HCT116 (cell line): ENCODE measurements around the gene UBXN2A. TPM values are rescaled to one million over a fixed set of nuclear protein-coding genes. Genes with fewer than 3 reads are reported as not detected.

Source experiments
- ATAC-seq: fragments of 200-7000 bp; cut with Tn5 transposase; 2 replicates; pipeline ENCODE4 v1.9.1; 2020; ENCODE audit warnings: mild to moderate bottlenecking, moderate library complexity
- BruUV-seq: library from RNA; stranded (reverse); fragments of 400-500 nt; replicated peaks from 2 replicates; lab custom pipeline; 2021; lab: Mats Ljungman, UMichigan
- CTCF ChIA-PET: fragments of 300-600 bp; sonication (Branson Sonifier 250); formaldehyde crosslinking; loops from one replicate; lab custom pipeline; 2021; ENCODE audit warnings: antibody characterized with exemption; lab: Charles Lee
- POLR2A ChIA-PET: fragments of 300-600, 350-600 bp; sonication (Branson Sonifier 250); formaldehyde crosslinking; loops from one replicate; lab custom pipeline; 2021; ENCODE audit warnings: antibody characterized with exemption; lab: Charles Lee
- RAD21 ChIA-PET, 2 experiments: fragments of 300-600 bp; sonication (Branson Sonifier 250); formaldehyde crosslinking; loops; one replicate each; lab custom pipeline; 2023; ENCODE audit warnings: low total read pairs in 2 of 2; ENCODE audit not compliant: uncharacterized antibody in 2 of 2, unreplicated experiment in 2 of 2, low non-redundant PET in 1 of 2; lab: Charles Lee
- DNase-seq: peaks from one replicate; pipeline ENCODE4 v3.0.0-alpha.2; 2010; ENCODE audit warnings: low read depth, low spot score
- H2AFZ ChIP-seq: fragments of 200-600 bp; shearing (Covaris generic), sonication (generic); 2 replicates; pipeline ENCODE4 v1.6.1; 2017; ENCODE audit warnings: low read depth, mixed run types, mixed read lengths, antibody characterized with exemption, low read length; ENCODE audit not compliant: poor library complexity, severe bottlenecking
- H3K27ac ChIP-seq: 2 replicates; pipeline ENCODE4 v1.5.1; 2012; ENCODE audit warnings: low read depth, low read length
- H3K27me3 ChIP-seq: fragments of 200-600 bp; sonication (generic); 2 replicates; pipeline ENCODE4 v1.6.1; 2016; ENCODE audit warnings: mixed run types, low read length, mixed read lengths; ENCODE audit not compliant: insufficient read depth
- H3K36me3 ChIP-seq, 2 experiments: fragments of 200-500 bp in 1 of 2; fragments of 200-600 bp in 1 of 2; sonication (Bioruptor generic) in 1 of 2; sonication (generic) in 1 of 2; 2 replicates each; pipeline versions ENCODE4 v1.5.1 to v1.6.1; 2014 to 2016; ENCODE audit warnings: low read length in 2 of 2, inconsistent platforms in 1 of 2, mixed read lengths in 1 of 2, mixed run types in 1 of 2; ENCODE audit not compliant: insufficient read depth in 2 of 2, control insufficient read depth in 1 of 2
- H3K4me1 ChIP-seq, 2 experiments: fragments of 200-600 bp in 1 of 2; sonication (generic) in 1 of 2; 2 replicates each; pipeline versions ENCODE4 v1.5.1 to v1.6.1; 2012 to 2017; ENCODE audit warnings: low read length in 2 of 2, inconsistent platforms in 1 of 2, mild to moderate bottlenecking in 1 of 2, mixed read lengths in 1 of 2, mixed run types in 1 of 2, moderate library complexity in 1 of 2; ENCODE audit not compliant: insufficient read depth in 2 of 2, control insufficient read depth in 1 of 2
- H3K4me2 ChIP-seq: fragments of 200-600 bp; sonication (generic); 2 replicates; pipeline ENCODE4 v1.6.1; 2017; ENCODE audit warnings: mixed run types, low read length, mixed read lengths
- H3K4me3 ChIP-seq, 2 experiments: fragments of 200-600 bp in 1 of 2; sonication (generic) in 1 of 2; replicated peaks in 1 of 2; 2 replicates each; pipeline ENCODE4 v1.5.1; 2011 to 2016; ENCODE audit warnings: low read length in 2 of 2, control low read depth in 1 of 2, low read depth in 1 of 2, mild to moderate bottlenecking in 1 of 2, mixed read lengths in 1 of 2, mixed run types in 1 of 2
- H3K79me2 ChIP-seq: fragments of 200-600 bp; sonication (generic); 2 replicates; pipeline ENCODE4 v1.6.1; 2017; ENCODE audit warnings: mild to moderate bottlenecking, mixed run types, low read length, moderate library complexity, mixed read lengths; ENCODE audit not compliant: insufficient read depth
- H3K9ac ChIP-seq: fragments of 200-600 bp; sonication (generic); 2 replicates; pipeline ENCODE4 v1.6.1; 2016; ENCODE audit warnings: low read length, mixed read lengths
- H3K9me2 ChIP-seq: fragments of 200-600 bp; sonication (generic), shearing (Covaris generic); 2 replicates; pipeline ENCODE4 v1.6.1; 2017; ENCODE audit warnings: mixed run types, mild to moderate bottlenecking, moderate library complexity; ENCODE audit not compliant: insufficient read depth
- H3K9me3 ChIP-seq, 2 experiments: fragments of 200-500 bp in 1 of 2; fragments of 200-600 bp in 1 of 2; sonication (Bioruptor generic) in 1 of 2; sonication (generic) in 1 of 2; 2 replicates each; pipeline ENCODE4 v1.6.1; 2014 to 2017; ENCODE audit warnings: low read length in 2 of 2, mixed read lengths in 2 of 2, inconsistent platforms in 1 of 2, low read depth in 1 of 2, mild to moderate bottlenecking in 1 of 2, mixed run types in 1 of 2, moderate library complexity in 1 of 2; ENCODE audit not compliant: control insufficient read depth in 1 of 2, insufficient read depth in 1 of 2
- H4K20me1 ChIP-seq: fragments of 200-600 bp; sonication (generic), shearing (Covaris generic); 2 replicates; pipeline ENCODE4 v1.6.1; 2017; ENCODE audit warnings: mixed run types, mild to moderate bottlenecking, moderate library complexity; ENCODE audit not compliant: insufficient read depth
- CEBPB ChIP-seq: IDR thresholded peaks from 2 replicates; pipeline ENCODE4 v1.6.1; 2012; ENCODE audit warnings: low read depth
- CTCF ChIP-seq, 3 experiments: fragments of 200-600 bp in 1 of 3; sonication (generic) in 1 of 3; IDR thresholded peaks in 2 of 3; conservative IDR thresholded peaks in 1 of 3; 2 replicates each; pipeline ENCODE4 v1.5.1; 2012 to 2017; ENCODE audit warnings: low read depth in 2 of 3, low read length in 2 of 3, antibody characterized with exemption in 1 of 3, borderline replicate concordance in 1 of 3, control low read depth in 1 of 3, mild to moderate bottlenecking in 1 of 3, mixed read lengths in 1 of 3, mixed run types in 1 of 3, moderate library complexity in 1 of 3; ENCODE audit not compliant: insufficient read depth in 1 of 3
- EGR1 ChIP-seq: IDR thresholded peaks from 2 replicates; pipeline ENCODE4 v1.6.1; 2012; ENCODE audit warnings: low read depth
- ELF1 ChIP-seq: IDR thresholded peaks from 2 replicates; pipeline ENCODE4 v1.6.1; 2012; ENCODE audit warnings: low read depth, borderline replicate concordance
- EZH2 ChIP-seq: fragments of 200-600 bp; sonication (generic); IDR thresholded peaks from 2 replicates; pipeline ENCODE4 v1.6.1; 2017; ENCODE audit warnings: antibody characterized with exemption, mixed run types
- EZH2phosphoT487 ChIP-seq: fragments of 200-600 bp; IDR thresholded peaks from 2 replicates; pipeline ENCODE4 v1.6.1; 2018; ENCODE audit warnings: antibody characterized with exemption, borderline replicate concordance
- FOSL1 ChIP-seq: IDR thresholded peaks from 2 replicates; pipeline ENCODE4 v1.6.1; 2012; ENCODE audit warnings: low read depth
- JUND ChIP-seq: IDR thresholded peaks from 2 replicates; pipeline ENCODE4 v1.6.1; 2012
- POLR2AphosphoS5 ChIP-seq: IDR thresholded peaks from 2 replicates; pipeline ENCODE4 v1.6.1; 2011; ENCODE audit warnings: mild to moderate bottlenecking, low read depth, low read length, moderate library complexity
- RAD21 ChIP-seq: IDR thresholded peaks from 2 replicates; pipeline ENCODE4 v1.6.1; 2012; ENCODE audit warnings: low read depth, mild to moderate bottlenecking
- SIN3A ChIP-seq: IDR thresholded peaks from 2 replicates; pipeline ENCODE4 v1.6.1; 2012; ENCODE audit warnings: low read depth
- SP1 ChIP-seq: IDR thresholded peaks from 2 replicates; pipeline ENCODE4 v1.6.1; 2012; ENCODE audit warnings: low read depth
- TCF7L2 ChIP-seq: IDR thresholded peaks from 2 replicates; pipeline ENCODE4 v1.7.0; 2011; ENCODE audit warnings: borderline replicate concordance, inconsistent platforms; ENCODE audit not compliant: insufficient read depth, insufficient read length; ENCODE audit errors: extremely low read depth
- YY1 ChIP-seq: IDR thresholded peaks from 2 replicates; pipeline ENCODE4 v1.6.1; 2011; ENCODE audit warnings: low read length, low read depth, moderate library complexity, mild to moderate bottlenecking; ENCODE audit not compliant: insufficient replicate concordance; ENCODE audit errors: extremely low read depth
- ZFX ChIP-seq: fragments of 450-650 bp; IDR thresholded peaks from 2 replicates; pipeline ENCODE4 v1.6.1; 2017
- ZNF274 ChIP-seq: fragments of 200-500 bp; sonication (Bioruptor generic); IDR thresholded peaks from 2 replicates; pipeline ENCODE4 v1.6.1; 2014; ENCODE audit warnings: mild to moderate bottlenecking, low read depth, low read length, inconsistent platforms
- intact Hi-C: fragments of 100-400 bp; cut with micrococcal nuclease; formaldehyde crosslinking; loops from 2 replicates; pipeline ENCODE4 v1.10.0; 2022
- total RNA-seq: library from RNA; stranded (reverse); gene quantifications from one replicate; pipeline ENCODE4 v1.2.1, GENCODE V29; 2021; ENCODE audit not compliant: unreplicated experiment
- TF ChIP-seq, protein P1 (sequence below): IDR thresholded peaks from 2 replicates; pipeline ENCODE4 v1.6.1; 2011; ENCODE audit warnings: mild to moderate bottlenecking, low read length, moderate library complexity; ENCODE audit not compliant: insufficient replicate concordance; ENCODE audit errors: extremely low read depth
- TF ChIP-seq, protein P2 (sequence below): IDR thresholded peaks from 2 replicates; pipeline ENCODE4 v1.6.1; 2012
- TF ChIP-seq, protein P3 (sequence below): IDR thresholded peaks from 2 replicates; pipeline ENCODE4 v1.6.1; 2012; ENCODE audit warnings: low read depth

The UBXN2A gene
- total RNA-seq, 1 experiment from 2014 or later, result 14.1 TPM

DNA sequence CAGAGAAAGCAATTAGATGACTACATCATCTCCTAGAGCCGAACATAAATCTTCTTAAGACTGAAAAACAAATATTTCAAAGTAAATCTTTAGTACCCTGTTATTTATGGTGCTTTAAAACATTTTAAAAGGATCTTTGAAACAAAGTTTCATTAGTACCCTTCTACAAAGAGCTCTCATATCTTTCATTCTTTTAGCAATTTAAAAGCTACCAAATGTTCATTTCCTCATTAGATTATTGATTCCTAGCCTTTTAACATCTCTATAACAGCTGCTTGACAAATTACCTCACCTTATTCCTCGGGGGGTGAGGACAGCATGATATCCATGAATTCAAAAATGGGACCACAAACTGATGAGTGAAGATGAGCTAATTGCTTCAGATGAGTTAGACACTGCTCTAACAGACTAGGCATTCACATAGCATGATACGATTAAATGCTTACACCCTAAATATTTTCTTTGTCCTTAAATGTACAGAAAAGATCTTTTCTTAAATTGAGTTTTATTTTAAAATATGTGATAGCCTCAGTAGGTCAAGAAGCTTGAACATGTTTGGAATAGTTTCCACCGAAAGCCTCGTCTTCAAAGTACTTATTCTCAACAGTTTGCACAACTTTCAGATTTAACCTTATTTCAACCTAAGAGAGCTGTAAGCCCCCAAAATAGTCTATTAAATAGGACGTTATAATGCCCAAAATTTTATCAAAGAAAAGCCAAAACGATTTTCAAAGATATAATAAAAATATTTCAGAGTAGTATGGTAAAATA, 15.5 kb upstream of the UBXN2A start:
- H4K20me1 ChIP-seq, result no peaks in the 10 kb centered on the region
- H3K4me2 ChIP-seq, result peak overlapping the region; percentile 84
- ATAC-seq, result no peak
- H3K4me3 ChIP-seq, result no peak overlapping the region; a peak in 1 of 4 replicates
- no peaks in the 10 kb centered on the region for H3K9me3 ChIP-seq
- no peak overlapping the region for H3K27ac ChIP-seq
- H2AFZ ChIP-seq, result no peak overlapping the region
- DNase-seq, result no peak
- RAD21 ChIA-PET, result no interaction called here
- no peak overlapping the region for H3K9ac ChIP-seq
- H3K36me3 ChIP-seq, result no peaks in the 10 kb centered on the region
- no peaks in the 10 kb centered on the region for H3K27me3 ChIP-seq
- H3K9me2 ChIP-seq, result no peaks in the 10 kb centered on the region
- BruUV-seq, result no TSS peak
- CTCF ChIA-PET, result interaction anchor here (1.4 kb wide), 1 partner anchor 152 kb away, joined by 3 read pairs; the partner anchor contains the start of gene SF3B6
- POLR2A ChIA-PET, result no interaction called here
- peaks cover 68% of the 10 kb centered on the region for H3K79me2 ChIP-seq
- intact Hi-C loops, result loop anchor here (5.0 kb wide), 2 partner anchors 92 to 238 kb away; no protein-coding TSS in a partner anchor
- peaks cover 5 to 12% of the 10 kb centered on the region in 2 experiments; a peak in 2 of 4 replicates for H3K4me1 ChIP-seq
- TF ChIP-seq, protein P1, sequence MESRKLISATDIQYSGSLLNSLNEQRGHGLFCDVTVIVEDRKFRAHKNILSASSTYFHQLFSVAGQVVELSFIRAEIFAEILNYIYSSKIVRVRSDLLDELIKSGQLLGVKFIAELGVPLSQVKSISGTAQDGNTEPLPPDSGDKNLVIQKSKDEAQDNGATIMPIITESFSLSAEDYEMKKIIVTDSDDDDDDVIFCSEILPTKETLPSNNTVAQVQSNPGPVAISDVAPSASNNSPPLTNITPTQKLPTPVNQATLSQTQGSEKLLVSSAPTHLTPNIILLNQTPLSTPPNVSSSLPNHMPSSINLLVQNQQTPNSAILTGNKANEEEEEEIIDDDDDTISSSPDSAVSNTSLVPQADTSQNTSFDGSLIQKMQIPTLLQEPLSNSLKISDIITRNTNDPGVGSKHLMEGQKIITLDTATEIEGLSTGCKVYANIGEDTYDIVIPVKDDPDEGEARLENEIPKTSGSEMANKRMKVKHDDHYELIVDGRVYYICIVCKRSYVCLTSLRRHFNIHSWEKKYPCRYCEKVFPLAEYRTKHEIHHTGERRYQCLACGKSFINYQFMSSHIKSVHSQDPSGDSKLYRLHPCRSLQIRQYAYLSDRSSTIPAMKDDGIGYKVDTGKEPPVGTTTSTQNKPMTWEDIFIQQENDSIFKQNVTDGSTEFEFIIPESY, result no peak
- no peak for TF ChIP-seq YY1
- no peak for TF ChIP-seq ZNF274
- TF ChIP-seq ELF1, result no peak
- TF ChIP-seq JUND, result no peak
- no peak for TF ChIP-seq CEBPB
- no peak for TF ChIP-seq RAD21
- no peak for TF ChIP-seq EZH2
- TF ChIP-seq TCF7L2, result no peak
- TF ChIP-seq CTCF (IDR thresholded peaks at IDR 0.05 in 2 of 3, conservative IDR thresholded peaks at IDR 0.05 in 1 of 3; ENCODE audit: borderline replicate concordance in 1 of 3, insufficient read depth in 1 of 3, low read depth in 2 of 3, low read length in 2 of 3), result no peak
- TF ChIP-seq ZFX, result no peak
- TF ChIP-seq, protein P2, sequence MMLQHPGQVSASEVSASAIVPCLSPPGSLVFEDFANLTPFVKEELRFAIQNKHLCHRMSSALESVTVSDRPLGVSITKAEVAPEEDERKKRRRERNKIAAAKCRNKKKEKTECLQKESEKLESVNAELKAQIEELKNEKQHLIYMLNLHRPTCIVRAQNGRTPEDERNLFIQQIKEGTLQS, result no peak
- TF ChIP-seq EZH2phosphoT487, result no peak
- no peak for TF ChIP-seq FOSL1
- TF ChIP-seq SIN3A, result no peak
- no peak for TF ChIP-seq SP1
- TF ChIP-seq, protein P3, sequence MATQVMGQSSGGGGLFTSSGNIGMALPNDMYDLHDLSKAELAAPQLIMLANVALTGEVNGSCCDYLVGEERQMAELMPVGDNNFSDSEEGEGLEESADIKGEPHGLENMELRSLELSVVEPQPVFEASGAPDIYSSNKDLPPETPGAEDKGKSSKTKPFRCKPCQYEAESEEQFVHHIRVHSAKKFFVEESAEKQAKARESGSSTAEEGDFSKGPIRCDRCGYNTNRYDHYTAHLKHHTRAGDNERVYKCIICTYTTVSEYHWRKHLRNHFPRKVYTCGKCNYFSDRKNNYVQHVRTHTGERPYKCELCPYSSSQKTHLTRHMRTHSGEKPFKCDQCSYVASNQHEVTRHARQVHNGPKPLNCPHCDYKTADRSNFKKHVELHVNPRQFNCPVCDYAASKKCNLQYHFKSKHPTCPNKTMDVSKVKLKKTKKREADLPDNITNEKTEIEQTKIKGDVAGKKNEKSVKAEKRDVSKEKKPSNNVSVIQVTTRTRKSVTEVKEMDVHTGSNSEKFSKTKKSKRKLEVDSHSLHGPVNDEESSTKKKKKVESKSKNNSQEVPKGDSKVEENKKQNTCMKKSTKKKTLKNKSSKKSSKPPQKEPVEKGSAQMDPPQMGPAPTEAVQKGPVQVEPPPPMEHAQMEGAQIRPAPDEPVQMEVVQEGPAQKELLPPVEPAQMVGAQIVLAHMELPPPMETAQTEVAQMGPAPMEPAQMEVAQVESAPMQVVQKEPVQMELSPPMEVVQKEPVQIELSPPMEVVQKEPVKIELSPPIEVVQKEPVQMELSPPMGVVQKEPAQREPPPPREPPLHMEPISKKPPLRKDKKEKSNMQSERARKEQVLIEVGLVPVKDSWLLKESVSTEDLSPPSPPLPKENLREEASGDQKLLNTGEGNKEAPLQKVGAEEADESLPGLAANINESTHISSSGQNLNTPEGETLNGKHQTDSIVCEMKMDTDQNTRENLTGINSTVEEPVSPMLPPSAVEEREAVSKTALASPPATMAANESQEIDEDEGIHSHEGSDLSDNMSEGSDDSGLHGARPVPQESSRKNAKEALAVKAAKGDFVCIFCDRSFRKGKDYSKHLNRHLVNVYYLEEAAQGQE, result no peak
- TF ChIP-seq POLR2AphosphoS5, result no peak
- TF ChIP-seq EGR1, result no peak
